Measurements from ENCODE around the gene RERE. TPM values are rescaled to one million over a fixed set of nuclear protein-coding genes. Genes with fewer than 3 reads are reported as not detected.

Gene RERE
- total and polyA plus RNA-seq, 2 experiments from 2014 or later: 39.8 to 62.8 TPM

- peaks cover 81% of the 10 kb centered on the region for H3K79me2 ChIP-seq
- DNase-seq (ENCODE audit: low spot score): no peak
- TF ChIP-seq EZH2phosphoT487 (IDR thresholded peaks at IDR 0.05; ENCODE audit: low read depth, severe bottlenecking, unreplicated experiment) (no peak), CTCF (IDR thresholded peaks at IDR 0.05; ENCODE audit: poor library complexity) (no peak), EZH2 (IDR thresholded peaks at IDR 0.05; ENCODE audit: borderline replicate concordance) (no peak)
- H3K9me2 ChIP-seq (replicated peaks; ENCODE audit: insufficient read depth): no peaks in the 10 kb centered on the region
- no peaks in the 10 kb centered on the region for H3K9me3 ChIP-seq (ENCODE audit: low read depth)
- H3K27ac ChIP-seq: no peak overlapping the region
- no peaks in the 10 kb centered on the region for H3K36me3 ChIP-seq (replicated peaks; ENCODE audit: insufficient read depth, low read depth)
- H2AFZ ChIP-seq: no peak overlapping the region
- H4K20me1 ChIP-seq (ENCODE audit: insufficient read depth, poor library complexity, severe bottlenecking): peaks cover 41% of the 10 kb centered on the region
- H3K27me3 ChIP-seq: no peaks in the 10 kb centered on the region
- WGBS (ENCODE audit: low lambda C conversion rate, missing lambda C conversion rate): 70% methylated on average over 7 of the region's 7 CpGs
- H3K4me1 ChIP-seq (ENCODE audit: insufficient read depth): peaks cover 27% of the 10 kb centered on the region
- H3K4me2 ChIP-seq: no peak overlapping the region
- H3K4me3 ChIP-seq: no peak overlapping the region
Measured at GRCh38 chr1:8392522-8392921, 424.9 kb downstream of the RERE start.

GRCh38 chr1:8390707-8391106 lies 426.7 kb downstream of the RERE start:
- no peaks in the 10 kb centered on the region for H3K36me3 ChIP-seq (replicated peaks; ENCODE audit: insufficient read depth, low read depth)
- peaks cover 95% of the 10 kb centered on the region for H3K79me2 ChIP-seq
- H3K9me3 ChIP-seq (ENCODE audit: low read depth): no peaks in the 10 kb centered on the region
- H3K4me1 ChIP-seq (ENCODE audit: insufficient read depth): peaks cover 20% of the 10 kb centered on the region
- H3K4me3 ChIP-seq: no peak overlapping the region
- no peaks in the 10 kb centered on the region for H3K27me3 ChIP-seq
- no peak overlapping the region for H3K27ac ChIP-seq
- TF ChIP-seq EZH2 (IDR thresholded peaks at IDR 0.05; ENCODE audit: borderline replicate concordance) (no peak), CTCF (IDR thresholded peaks at IDR 0.05; ENCODE audit: poor library complexity) (no peak), EZH2phosphoT487 (IDR thresholded peaks at IDR 0.05; ENCODE audit: low read depth, severe bottlenecking, unreplicated experiment) (no peak)
- no peak overlapping the region for H3K4me2 ChIP-seq
- 93% methylated on average over 4 of the region's 4 CpGs for WGBS (ENCODE audit: low lambda C conversion rate, missing lambda C conversion rate)
- DNase-seq (ENCODE audit: low spot score): no peak
- H2AFZ ChIP-seq: no peak overlapping the region
- peaks cover 47% of the 10 kb centered on the region for H4K20me1 ChIP-seq (ENCODE audit: insufficient read depth, poor library complexity, severe bottlenecking)
- H3K9me2 ChIP-seq (replicated peaks; ENCODE audit: insufficient read depth): no peaks in the 10 kb centered on the region

- H3K4me3 ChIP-seq: no peak overlapping the region
- TF ChIP-seq EZH2phosphoT487 (IDR thresholded peaks at IDR 0.05; ENCODE audit: low read depth, severe bottlenecking, unreplicated experiment) (no peak), EZH2 (IDR thresholded peaks at IDR 0.05; ENCODE audit: borderline replicate concordance) (no peak), CTCF (IDR thresholded peaks at IDR 0.05; ENCODE audit: poor library complexity) (no peak)
- peaks cover 52% of the 10 kb centered on the region for H4K20me1 ChIP-seq (ENCODE audit: insufficient read depth, poor library complexity, severe bottlenecking)
- H3K27ac ChIP-seq: no peak overlapping the region
- H3K4me1 ChIP-seq (ENCODE audit: insufficient read depth): peaks cover 16% of the 10 kb centered on the region
- no peaks in the 10 kb centered on the region for H3K9me3 ChIP-seq (ENCODE audit: low read depth)
- no peaks in the 10 kb centered on the region for H3K27me3 ChIP-seq
- no peak overlapping the region for H3K4me2 ChIP-seq
- peaks cover 95% of the 10 kb centered on the region for H3K79me2 ChIP-seq
- no peak for DNase-seq (ENCODE audit: low spot score)
- no peaks in the 10 kb centered on the region for H3K36me3 ChIP-seq (replicated peaks; ENCODE audit: insufficient read depth, low read depth)
- H2AFZ ChIP-seq: no peak overlapping the region
- no peaks in the 10 kb centered on the region for H3K9me2 ChIP-seq (replicated peaks; ENCODE audit: insufficient read depth)
- 93% methylated on average over 7 of the region's 7 CpGs for WGBS (ENCODE audit: low lambda C conversion rate, missing lambda C conversion rate)
Measured at GRCh38 chr1:8389958-8390535, 427.4 kb downstream of the RERE start.

Measured in hepatocyte (in vitro differentiated cells).